Renal cortical epithelial cell (primary cell): ENCODE results near the gene SERP1. TPM values are rescaled to one million over a fixed set of nuclear protein-coding genes. Genes with fewer than 3 reads are reported as not detected.
"Not testable (repeated sequence)": the region's sequence is repeated elsewhere in the genome, so short reads cannot be mapped to it uniquely, and the experiment has no call there.

Experiments used
- DNase-seq: peaks from one replicate; pipeline ENCODE4 v3.0.0-alpha.2; 2011; ENCODE audit warnings: low read depth
- total RNA-seq: library from RNA; depleted of rRNA; stranded (reverse); fragments of >200 nt; gene quantifications from 2 replicates; pipeline ENCODE4 v1.2.3, GENCODE V29; 2014

The SERP1 gene
- total RNA-seq, 1 donor from 2014 or later: 144 TPM

- DNase-seq: no peak
Measured at GRCh38 chr3:150538324-150539208, 7.7 kb downstream of the SERP1 start.

- DNase-seq: no peak
Measured at GRCh38 chr3:150535204-150535603, 11.1 kb downstream of the SERP1 start.

GRCh38 chr3:150531775-150532174 lies 14.5 kb downstream of the SERP1 start:
- DNase-seq: no peak

- DNase-seq: no peak
Measured at GRCh38 chr3:150528354-150528797, 17.9 kb downstream of the SERP1 start.

- DNase-seq: no peak
Measured at GRCh38 chr3:150527464-150528255, 18.6 kb downstream of the SERP1 start.

GRCh38 chr3:150523538-150523937 lies 22.8 kb downstream of the SERP1 start:
- no peak for DNase-seq

- no peak for DNase-seq
Measured at GRCh38 chr3:150521463-150521862, 24.8 kb downstream of the SERP1 start.

GRCh38 chr3:150520408-150520807 lies 25.9 kb downstream of the SERP1 start:
- DNase-seq: no peak

- DNase-seq: peak; percentile 49
Measured at GRCh38 chr3:150519026-150519425, 27.3 kb downstream of the SERP1 start.

GRCh38 chr3:150515210-150515609 lies 31.1 kb downstream of the SERP1 start:
- peak; percentile 19 for DNase-seq

- no peak for DNase-seq
Measured at GRCh38 chr3:150511122-150511821, 35.0 kb downstream of the SERP1 start.

GRCh38 chr3:150509780-150510179 lies 36.5 kb downstream of the SERP1 start:
- DNase-seq: no peak

GRCh38 chr3:150508401-150508800 lies 37.9 kb downstream of the SERP1 start:
- DNase-seq: no peak

GRCh38 chr3:150504483-150504882 lies 41.8 kb downstream of the SERP1 start:
- no peak for DNase-seq

- DNase-seq: no peak
Measured at GRCh38 chr3:150503402-150504099, 42.7 kb downstream of the SERP1 start.

- not testable (repeated sequence) for DNase-seq
Measured at GRCh38 chr3:150500960-150501359, 45.3 kb downstream of the SERP1 start.

GRCh38 chr3:150497956-150498355 lies 48.3 kb downstream of the SERP1 start:
- peak; percentile 34 for DNase-seq

- peak; percentile 55 for DNase-seq
Measured at GRCh38 chr3:150495563-150496168, 50.6 kb downstream of the SERP1 start.

GRCh38 chr3:150495149-150495548 lies 51.1 kb downstream of the SERP1 start:
- peak; percentile 4 for DNase-seq

GRCh38 chr3:150494411-150494977 lies 51.8 kb downstream of the SERP1 start:
- DNase-seq: no peak
